GM12875 (cell line): ENCODE results near the gene GPR153.

Experiments used
- H3K4me3 ChIP-seq: one replicate; pipeline ENCODE4 v1.5.1; 2011; ENCODE audit warnings: low read depth, low read length, control low read depth
- CTCF ChIP-seq: IDR thresholded peaks from 2 replicates; pipeline ENCODE4 v1.5.1; 2011; ENCODE audit warnings: low read depth, mild to moderate bottlenecking, control low read depth, inconsistent platforms, low read length, moderate library complexity, borderline replicate concordance; ENCODE audit not compliant: insufficient read depth

GPR153 gene

GRCh38 chr1:6287029-6287428, 26.1 kb upstream of the GPR153 start:
- no peak overlapping the region for H3K4me3 ChIP-seq
- no peak for TF ChIP-seq CTCF

GRCh38 chr1:6286266-6286665, 25.4 kb upstream of the GPR153 start:
- H3K4me3 ChIP-seq, result no peak overlapping the region
- no peak for TF ChIP-seq CTCF

GRCh38 chr1:6285336-6285735, 24.4 kb upstream of the GPR153 start:
- TF ChIP-seq CTCF, result no peak
- no peak overlapping the region for H3K4me3 ChIP-seq

GRCh38 chr1:6282577-6283270, 21.8 kb upstream of the GPR153 start:
- TF ChIP-seq CTCF, result no peak
- H3K4me3 ChIP-seq, result no peak overlapping the region

- no peak for TF ChIP-seq CTCF
- H3K4me3 ChIP-seq, result no peak overlapping the region
Observed at GRCh38 chr1:6281511-6282402, 20.9 kb upstream of the GPR153 start.

- H3K4me3 ChIP-seq, result no peak overlapping the region
- no peak for TF ChIP-seq CTCF
Observed at GRCh38 chr1:6280761-6281451, 20.0 kb upstream of the GPR153 start.
